Upper lobe of right lung (tissue), 1 donor: ENCODE measurements around the gene GSG1. TPM values are rescaled to one million over a fixed set of nuclear protein-coding genes. Genes with fewer than 3 reads are reported as not detected.
"Not testable (repeated sequence)": the region's sequence is repeated elsewhere in the genome, so short reads cannot be mapped to it uniquely, and the experiment has no call there.

Source experiments
- ATAC-seq: fragments of 200-7000 bp; cut with Tn5 transposase; one replicate; pipeline ENCODE4 v1.9.1; 2020; ENCODE audit warnings: mild to moderate bottlenecking, moderate library complexity
- DNase-seq: peaks from one replicate; pipeline ENCODE4 v3.0.0-alpha.2; 2020
- H3K27ac ChIP-seq: fragments of 200-600 bp; one replicate; pipeline ENCODE4 v1.8.0; 2022
- H3K27me3 ChIP-seq: fragments of 200-600 bp; one replicate; pipeline ENCODE4 v1.8.0; 2022; ENCODE audit warnings: mild to moderate bottlenecking
- H3K36me3 ChIP-seq: fragments of 200-600 bp; one replicate; pipeline ENCODE4 v1.8.0; 2022
- H3K4me1 ChIP-seq: fragments of 200-600 bp; one replicate; pipeline ENCODE4 v1.8.0; 2022
- H3K4me3 ChIP-seq: fragments of 200-600 bp; one replicate; pipeline ENCODE4 v1.8.0; 2022; ENCODE audit warnings: mild to moderate bottlenecking
- H3K9me3 ChIP-seq: fragments of 200-600 bp; one replicate; pipeline ENCODE4 v1.8.0; 2022
- CTCF ChIP-seq: fragments of 200-600 bp; IDR thresholded peaks from one replicate; pipeline ENCODE4 v1.8.0; 2022; ENCODE audit warnings: antibody characterized with exemption
- intact Hi-C: fragments of 100-400 bp; cut with DNase I; formaldehyde crosslinking; loops from one replicate; pipeline ENCODE4 v1.11.0; 2022
- total RNA-seq: library from RNA; stranded (reverse); fragmentation: NEBNext Ultra II Directional; extraction: Animal tissue kit (Norgen Biotek cat#: 25700); gene quantifications from one replicate; pipeline ENCODE4 v1.2.1, GENCODE V29; 2021
- donor health status: DM: no; HTN: yes; CAD: no; lungs with severe emphysema.

The GSG1 gene
- total RNA-seq, 1 donor from 2014 or later: not detected

- Histone ChIP-seq H3K36me3 (no peaks in the 10 kb centered on the region), H3K27me3 (no peaks in the 10 kb centered on the region), H3K4me3 (no peak overlapping the region), H3K4me1 (peaks cover 15% of the 10 kb centered on the region), H3K27ac (no peak overlapping the region), H3K9me3 (no peaks in the 10 kb centered on the region)
- intact Hi-C loops: loop anchor here (10.0 kb wide), 1 partner anchor 125 kb away; no protein-coding TSS in a partner anchor
- no peak for ATAC-seq
- no peak for DNase-seq
- TF ChIP-seq CTCF: no peak
Observed at GRCh38 chr12:13090054-13090453, 13.4 kb downstream of the GSG1 start.

- no peaks in the 10 kb centered on the region for H3K36me3 ChIP-seq
- DNase-seq: no peak
- intact Hi-C loops: no loop called here
- no peak overlapping the region for H3K4me3 ChIP-seq
- no peaks in the 10 kb centered on the region for H3K27me3 ChIP-seq
- no peak overlapping the region for H3K27ac ChIP-seq
- H3K9me3 ChIP-seq: no peaks in the 10 kb centered on the region
- ATAC-seq: no peak
- H3K4me1 ChIP-seq: peaks cover 6% of the 10 kb centered on the region
- no peak for TF ChIP-seq CTCF
Observed at GRCh38 chr12:13088496-13088895, 15.0 kb downstream of the GSG1 start.

- no peaks in the 10 kb centered on the region for H3K4me1 ChIP-seq
- no peaks in the 10 kb centered on the region for H3K27me3 ChIP-seq
- ATAC-seq (no peak), DNase-seq (no peak)
- no peaks in the 10 kb centered on the region for H3K36me3 ChIP-seq
- H3K4me3 ChIP-seq: no peak overlapping the region
- H3K27ac ChIP-seq: no peak overlapping the region
- no peak for TF ChIP-seq CTCF
- H3K9me3 ChIP-seq: no peaks in the 10 kb centered on the region
- intact Hi-C loops: no loop called here
Observed at GRCh38 chr12:13087766-13088165, 15.7 kb downstream of the GSG1 start.

- TF ChIP-seq CTCF: no peak
- H3K4me1 ChIP-seq: no peaks in the 10 kb centered on the region
- H3K27me3 ChIP-seq: no peaks in the 10 kb centered on the region
- peak; percentile 48 for ATAC-seq
- H3K36me3 ChIP-seq: no peaks in the 10 kb centered on the region
- intact Hi-C loops: no loop called here
- no peak overlapping the region for H3K27ac ChIP-seq
- no peak for DNase-seq
- no peaks in the 10 kb centered on the region for H3K9me3 ChIP-seq
- H3K4me3 ChIP-seq: no peak overlapping the region
Observed at GRCh38 chr12:13085968-13086686, 17.3 kb downstream of the GSG1 start.

- H3K27ac ChIP-seq: no peak overlapping the region
- DNase-seq (no peak), ATAC-seq (no peak)
- intact Hi-C loops: no loop called here
- peaks cover 4% of the 10 kb centered on the region for H3K36me3 ChIP-seq
- H3K4me1 ChIP-seq: no peaks in the 10 kb centered on the region
- H3K4me3 ChIP-seq: no peak overlapping the region
- TF ChIP-seq CTCF: no peak
- H3K9me3 ChIP-seq: no peaks in the 10 kb centered on the region
- no peaks in the 10 kb centered on the region for H3K27me3 ChIP-seq
Observed at GRCh38 chr12:13084898-13085640, 18.4 kb downstream of the GSG1 start.

GRCh38 chr12:13083638-13084037 is 19.8 kb downstream of the GSG1 start:
- intact Hi-C loops, H3K4me3 ChIP-seq, ATAC-seq: not testable (repeated sequence)

More at GRCh38 chr12:13083638-13084037, 19.8 kb downstream of the GSG1 start:
- not testable (repeated sequence) for H3K9me3 ChIP-seq, H3K27ac ChIP-seq, H3K4me1 ChIP-seq, H3K36me3 ChIP-seq, H3K27me3 ChIP-seq, DNase-seq
